ENCODE results near the gene GPR37L1.
A peak's percentile ranks its signal among the peaks of the same experiment; 100 is the strongest.

GPR37L1 gene

GRCh38 chr1:202151045-202151444 is 28.3 kb downstream of the GPR37L1 start:
- H4K20me1 ChIP-seq (ENCODE audit: insufficient read depth, low read length, poor library complexity, severe bottlenecking) = peaks cover 69% of the 10 kb centered on the region
- peaks cover 82% of the 10 kb centered on the region for H3K36me3 ChIP-seq (ENCODE audit: insufficient read depth, low read length)
- no peaks in the 10 kb centered on the region for H3K9me3 ChIP-seq (ENCODE audit: insufficient read depth, low read depth, low read length)
- peaks cover 40% of the 10 kb centered on the region for H3K4me1 ChIP-seq (ENCODE audit: insufficient read depth, low read length, poor library complexity, severe bottlenecking)
- TF ChIP-seq EZH2phosphoT487 (IDR thresholded peaks at IDR 0.05; ENCODE audit: borderline replicate concordance) (no peak), CTCF (conservative IDR thresholded peaks at IDR 0.05; ENCODE audit: low read length) (no peak)
- no peak overlapping the region for H3K4me3 ChIP-seq (ENCODE audit: low read length, poor library complexity, severe bottlenecking)
- H3K9me2 ChIP-seq (replicated peaks; ENCODE audit: low read depth, low read length) = no peaks in the 10 kb centered on the region
- no peaks in the 10 kb centered on the region for H3K27me3 ChIP-seq (ENCODE audit: insufficient read depth, low read length, poor library complexity, severe bottlenecking)
- H3K9ac ChIP-seq (ENCODE audit: low read depth, low read length, poor library complexity, severe bottlenecking) = peak overlapping the region; percentile 31
- peak overlapping the region; percentile 16 for H3K4me2 ChIP-seq (ENCODE audit: low read depth, low read length, poor library complexity, severe bottlenecking)
- H3K79me2 ChIP-seq (ENCODE audit: insufficient read depth, low read length) = peaks cover 56% of the 10 kb centered on the region
- no peak overlapping the region for H2AFZ ChIP-seq (ENCODE audit: low read length)
- H3F3A ChIP-seq (ENCODE audit: low read depth) = peaks cover 26% of the 10 kb centered on the region

DNA sequence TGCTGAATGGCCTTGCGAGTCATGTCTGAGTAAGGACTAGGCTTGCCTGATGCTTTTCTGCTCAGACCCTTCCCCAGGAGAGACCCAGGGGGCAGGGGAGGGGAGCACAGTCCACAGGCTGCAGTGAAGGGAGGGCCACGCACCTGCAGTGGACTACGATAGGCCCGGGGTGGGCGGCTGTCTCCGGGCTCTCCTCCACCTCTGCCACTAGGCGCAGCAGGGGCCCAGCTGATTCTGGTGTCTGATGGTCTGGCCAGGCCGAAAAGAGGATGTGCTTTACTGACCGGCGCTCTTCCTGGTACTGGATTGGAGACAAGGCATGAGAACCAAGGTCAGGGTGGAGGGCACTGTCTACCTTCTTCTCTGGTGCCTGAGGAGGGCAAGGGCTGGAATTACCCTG is 29.7 kb downstream of the GPR37L1 start:
- Histone ChIP-seq H3K36me3 (ENCODE audit: insufficient read depth, low read length) (peaks cover 81% of the 10 kb centered on the region), H3K9me2 (replicated peaks; ENCODE audit: low read depth, low read length) (no peaks in the 10 kb centered on the region), H3K9ac (ENCODE audit: low read depth, low read length, poor library complexity, severe bottlenecking) (no peak overlapping the region), H3F3A (ENCODE audit: low read depth) (peaks cover 13% of the 10 kb centered on the region), H3K4me2 (ENCODE audit: low read depth, low read length, poor library complexity, severe bottlenecking) (no peak overlapping the region), H3K9me3 (ENCODE audit: insufficient read depth, low read depth, low read length) (no peaks in the 10 kb centered on the region), H3K27me3 (ENCODE audit: insufficient read depth, low read length, poor library complexity, severe bottlenecking) (no peaks in the 10 kb centered on the region), H3K79me2 (ENCODE audit: insufficient read depth, low read length) (peaks cover 69% of the 10 kb centered on the region), H4K20me1 (ENCODE audit: insufficient read depth, low read length, poor library complexity, severe bottlenecking) (peaks cover 79% of the 10 kb centered on the region), H3K4me1 (ENCODE audit: insufficient read depth, low read length, poor library complexity, severe bottlenecking) (peaks cover 52% of the 10 kb centered on the region), H3K4me3 (ENCODE audit: low read length, poor library complexity, severe bottlenecking) (no peak overlapping the region), H2AFZ (ENCODE audit: low read length) (no peak overlapping the region)
- TF ChIP-seq CTCF (conservative IDR thresholded peaks at IDR 0.05; ENCODE audit: low read length) = no peak
- no peak for TF ChIP-seq EZH2phosphoT487 (IDR thresholded peaks at IDR 0.05; ENCODE audit: borderline replicate concordance)

DNA sequence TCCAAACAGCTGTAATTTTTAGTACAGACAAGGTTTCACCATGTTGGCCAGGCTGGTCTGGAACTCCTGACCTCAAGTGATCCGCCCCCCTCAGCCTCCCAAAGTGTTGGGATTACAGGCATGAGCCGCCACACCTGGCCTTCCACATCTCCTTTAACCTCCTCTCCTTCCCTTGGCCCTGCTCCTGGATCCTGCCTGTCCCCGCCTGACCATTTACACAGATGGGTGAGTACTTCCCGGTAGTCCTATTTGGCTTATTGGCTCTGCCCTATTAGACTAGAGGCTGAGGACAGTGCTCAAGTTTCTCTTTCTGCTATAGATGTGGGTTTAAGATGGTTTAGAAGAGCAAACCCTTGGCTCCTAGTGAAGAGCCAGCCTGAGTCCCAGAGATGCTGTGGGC is 30.6 kb downstream of the GPR37L1 start:
- Histone ChIP-seq H4K20me1 (ENCODE audit: insufficient read depth, low read length, poor library complexity, severe bottlenecking) (peaks cover 83% of the 10 kb centered on the region), H3K36me3 (ENCODE audit: insufficient read depth, low read length) (peaks cover 79% of the 10 kb centered on the region), H2AFZ (ENCODE audit: low read length) (no peak overlapping the region), H3K4me3 (ENCODE audit: low read length, poor library complexity, severe bottlenecking) (no peak overlapping the region), H3K27me3 (ENCODE audit: insufficient read depth, low read length, poor library complexity, severe bottlenecking) (no peaks in the 10 kb centered on the region), H3K4me2 (ENCODE audit: low read depth, low read length, poor library complexity, severe bottlenecking) (peak overlapping the region; percentile 96), H3F3A (ENCODE audit: low read depth) (peaks cover 6% of the 10 kb centered on the region), H3K79me2 (ENCODE audit: insufficient read depth, low read length) (peaks cover 78% of the 10 kb centered on the region), H3K9me3 (ENCODE audit: insufficient read depth, low read depth, low read length) (no peaks in the 10 kb centered on the region), H3K9me2 (replicated peaks; ENCODE audit: low read depth, low read length) (no peaks in the 10 kb centered on the region), H3K4me1 (ENCODE audit: insufficient read depth, low read length, poor library complexity, severe bottlenecking) (peaks cover 59% of the 10 kb centered on the region), H3K9ac (ENCODE audit: low read depth, low read length, poor library complexity, severe bottlenecking) (no peak overlapping the region)
- TF ChIP-seq CTCF (conservative IDR thresholded peaks at IDR 0.05; ENCODE audit: low read length) = no peak
- no peak for TF ChIP-seq EZH2phosphoT487 (IDR thresholded peaks at IDR 0.05; ENCODE audit: borderline replicate concordance)
